Adrenal gland (tissue), 5 donors: ENCODE measurements around the gene FILIP1.

Source experiments
- POLR2A ChIP-seq, 2 donors: fragments of 450-650 bp; IDR thresholded peaks; one replicate each; pipeline ENCODE4 v1.6.1; 2017; ENCODE audit warnings: antibody characterized with exemption in 2 of 2, mild to moderate bottlenecking in 2 of 2, moderate library complexity in 1 of 2
- TF ChIP-seq, protein P1 (sequence below), 6 experiments: fragments of 450-650 bp in 4 of 6; fragments of 200-600 bp in 2 of 6; sonication (generic) in 1 of 6; IDR thresholded peaks; 1 replicate in 5 of 6; 2 replicates in 1 of 6; pipeline versions ENCODE4 v1.5.1 to v1.8.0; 2016 to 2021; ENCODE audit warnings: antibody characterized with exemption in 6 of 6, mild to moderate bottlenecking in 2 of 6, moderate library complexity in 1 of 6
- donor health status: DM: no; HTN: no; CAD: no.

DNA sequence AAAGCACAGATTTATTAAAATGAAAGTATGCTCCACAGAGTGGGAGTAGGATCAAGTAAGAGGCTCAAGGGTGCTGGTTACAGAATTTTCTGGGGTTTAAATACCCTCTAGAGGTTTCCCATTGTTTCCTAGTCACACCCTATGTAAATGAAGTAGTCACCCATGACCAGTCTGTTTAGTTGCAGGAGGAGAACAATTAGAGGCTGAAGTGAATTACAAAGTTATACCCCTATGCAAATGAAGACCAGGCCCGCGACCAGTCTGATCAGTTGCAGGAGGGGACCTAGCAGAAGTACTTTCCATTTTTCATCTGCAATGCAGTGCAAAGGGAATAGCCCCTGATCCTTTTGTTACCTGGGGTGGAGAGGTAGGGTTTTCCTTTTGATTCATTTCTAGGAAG lies 11.8 kb upstream of the FILIP1 start:
- no peak for TF ChIP-seq POLR2A (IDR thresholded peaks at IDR 0.05)
- TF ChIP-seq, protein P1, sequence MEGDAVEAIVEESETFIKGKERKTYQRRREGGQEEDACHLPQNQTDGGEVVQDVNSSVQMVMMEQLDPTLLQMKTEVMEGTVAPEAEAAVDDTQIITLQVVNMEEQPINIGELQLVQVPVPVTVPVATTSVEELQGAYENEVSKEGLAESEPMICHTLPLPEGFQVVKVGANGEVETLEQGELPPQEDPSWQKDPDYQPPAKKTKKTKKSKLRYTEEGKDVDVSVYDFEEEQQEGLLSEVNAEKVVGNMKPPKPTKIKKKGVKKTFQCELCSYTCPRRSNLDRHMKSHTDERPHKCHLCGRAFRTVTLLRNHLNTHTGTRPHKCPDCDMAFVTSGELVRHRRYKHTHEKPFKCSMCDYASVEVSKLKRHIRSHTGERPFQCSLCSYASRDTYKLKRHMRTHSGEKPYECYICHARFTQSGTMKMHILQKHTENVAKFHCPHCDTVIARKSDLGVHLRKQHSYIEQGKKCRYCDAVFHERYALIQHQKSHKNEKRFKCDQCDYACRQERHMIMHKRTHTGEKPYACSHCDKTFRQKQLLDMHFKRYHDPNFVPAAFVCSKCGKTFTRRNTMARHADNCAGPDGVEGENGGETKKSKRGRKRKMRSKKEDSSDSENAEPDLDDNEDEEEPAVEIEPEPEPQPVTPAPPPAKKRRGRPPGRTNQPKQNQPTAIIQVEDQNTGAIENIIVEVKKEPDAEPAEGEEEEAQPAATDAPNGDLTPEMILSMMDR (IDR thresholded peaks at IDR 0.05): no peak
